ENCODE results near the gene PARP3.

The PARP3 gene

DNA sequence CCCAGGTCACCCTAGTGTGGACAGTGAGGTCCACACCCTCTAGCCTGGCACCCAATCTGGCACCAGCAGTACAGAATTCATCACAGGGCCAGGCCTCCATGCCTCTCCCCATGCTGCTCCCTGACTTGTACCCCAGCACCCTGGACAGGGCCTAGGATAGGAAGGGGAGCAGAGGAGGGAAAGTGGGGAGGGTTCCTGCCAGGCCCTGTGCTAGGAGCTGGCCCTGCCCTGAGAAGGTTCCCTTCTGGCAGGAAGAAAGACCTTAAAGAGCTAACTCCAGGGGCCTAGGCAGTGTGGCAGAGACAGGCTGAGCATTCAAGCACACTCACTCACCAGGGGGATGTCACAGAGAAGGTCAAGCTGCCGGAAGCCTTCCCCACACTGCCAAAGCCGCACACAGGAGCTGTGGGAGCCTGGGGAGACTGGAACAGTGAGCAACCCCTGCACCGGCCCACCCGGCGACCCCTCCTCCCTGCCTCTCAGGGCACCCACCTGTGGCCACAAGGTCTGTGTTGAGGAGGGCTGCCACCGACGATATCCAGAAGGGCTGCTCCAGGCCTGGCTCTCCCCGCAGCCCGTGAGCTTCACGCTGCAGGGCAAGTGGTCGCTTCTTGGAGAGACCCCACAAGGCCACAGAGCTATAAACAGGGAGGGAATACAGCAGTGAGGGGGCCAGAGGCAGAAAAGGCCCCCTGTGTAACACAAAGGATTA, 7.9 kb upstream of the PARP3 start:
- no peak for DNase-seq

DNA sequence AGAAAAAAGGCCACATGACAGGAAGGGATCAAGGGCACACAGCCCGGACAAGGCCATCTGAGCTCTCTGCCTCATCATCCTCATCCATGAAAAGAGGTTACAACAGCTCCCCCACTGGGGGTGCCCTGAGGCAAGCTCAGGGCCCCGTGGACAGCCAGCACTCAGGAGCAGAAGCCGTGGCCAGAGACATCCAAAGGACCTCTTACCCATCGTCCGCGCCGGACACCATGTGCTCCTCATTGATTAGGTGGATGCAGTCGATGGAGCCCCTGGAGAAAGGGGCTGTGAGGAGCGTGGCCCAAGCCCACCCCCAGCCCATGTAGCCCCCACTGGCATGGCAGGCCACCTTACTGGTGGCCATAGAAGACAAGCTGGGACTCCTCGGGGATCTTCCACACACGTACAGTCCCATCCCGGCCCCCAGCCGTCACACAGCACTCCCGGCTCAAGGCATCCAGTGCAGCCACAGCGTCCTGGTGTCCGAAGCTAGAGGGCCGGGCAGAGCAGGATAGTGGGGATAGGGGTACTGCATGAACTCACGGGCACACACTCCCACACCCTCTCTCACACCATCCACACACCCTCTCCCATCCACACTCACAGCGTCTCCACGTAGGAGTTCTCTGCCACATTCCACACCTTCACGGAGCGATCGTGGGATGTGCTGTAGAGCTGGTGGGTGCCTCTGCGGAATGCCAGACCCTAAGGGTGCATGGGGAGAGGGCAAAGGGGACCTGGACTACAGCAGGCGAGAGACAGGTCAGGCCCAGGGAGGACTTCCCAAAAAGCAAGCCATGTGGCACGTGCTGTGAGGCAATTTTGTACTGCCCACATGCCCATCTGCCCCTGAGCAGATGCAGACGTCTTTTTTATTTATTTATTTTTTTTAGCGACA, 6.9 kb upstream of the PARP3 start:
- no peak for DNase-seq

GRCh38 chr3:51935886-51936755, 6.0 kb upstream of the PARP3 start:
- DNase-seq = no peak

DNA sequence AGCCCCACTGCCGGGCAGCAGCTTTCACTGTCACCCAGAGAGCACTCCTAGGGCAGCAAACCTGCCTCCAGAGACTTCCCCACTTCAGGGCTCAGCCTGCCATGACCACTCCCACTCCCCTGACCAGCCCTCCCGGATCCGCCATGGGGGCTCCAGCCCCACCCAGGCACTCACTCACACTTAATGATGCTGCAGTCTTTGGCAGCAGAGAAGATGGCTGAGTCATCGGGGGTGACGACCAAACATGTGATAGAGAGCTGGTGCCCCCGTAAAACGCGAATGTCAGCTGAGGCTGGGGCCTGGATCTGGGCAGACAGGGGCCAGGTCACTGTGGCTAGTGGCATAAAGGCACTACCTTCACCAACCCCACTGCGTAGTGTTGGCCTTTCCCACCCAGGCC, 5.1 kb upstream of the PARP3 start:
- no peak for DNase-seq

- DNase-seq = no peak
Measured at GRCh38 chr3:51937611-51938450, 4.3 kb upstream of the PARP3 start.

GRCh38 chr3:51938780-51939425, 3.3 kb upstream of the PARP3 start:
- DNase-seq = no peak

- DNase-seq = no peak
Measured at GRCh38 chr3:51940648-51941462, 1.3 kb upstream of the PARP3 start.

GRCh38 chr3:51941463-51941797, 733 bp upstream of the PARP3 start:
- no peak for DNase-seq

DNA sequence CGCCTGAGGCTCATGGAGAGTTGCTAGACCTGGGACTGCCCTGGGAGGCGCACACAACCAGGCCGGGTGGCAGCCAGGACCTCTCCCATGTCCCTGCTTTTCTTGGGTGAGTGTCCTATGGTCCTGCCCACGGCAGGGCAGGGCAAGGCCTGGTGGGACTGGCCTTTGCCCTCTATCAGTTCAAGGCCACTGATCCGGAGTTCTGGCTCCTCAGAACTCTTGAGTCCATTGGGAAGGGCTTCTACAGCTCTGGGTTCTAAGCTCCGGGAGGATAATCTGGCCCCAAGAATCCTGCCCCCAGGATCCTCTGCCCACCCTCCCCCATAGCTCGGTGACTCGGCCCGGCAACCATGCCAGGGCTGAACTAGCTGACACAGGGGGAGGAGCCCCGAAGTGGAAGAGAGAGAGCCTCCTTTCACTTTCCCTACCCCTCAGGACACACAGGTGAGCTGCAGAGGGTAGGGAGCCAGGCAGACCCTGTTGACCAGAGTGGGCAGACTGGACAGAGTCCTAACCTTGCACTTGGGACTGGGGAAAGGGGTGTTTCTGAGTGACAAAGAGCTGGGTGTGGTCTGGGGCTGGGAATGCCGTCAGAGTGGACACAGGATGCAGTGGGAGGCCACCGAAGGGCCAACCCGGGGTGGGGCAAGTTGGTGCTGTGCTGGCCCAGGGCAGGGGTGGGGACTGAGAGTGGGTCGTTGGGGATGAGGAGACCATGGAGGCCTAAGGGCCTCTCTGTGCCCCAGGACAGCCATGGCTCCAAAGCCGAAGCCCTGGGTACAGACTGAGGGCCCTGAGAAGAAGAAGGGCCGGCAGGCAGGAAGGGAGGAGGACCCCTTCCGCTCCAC, 664 bp downstream of the PARP3 start:
- DNase-seq = peak; percentile 43

- no peak for DNase-seq
Measured at GRCh38 chr3:51943451-51944391, 1.6 kb downstream of the PARP3 start.

DNA sequence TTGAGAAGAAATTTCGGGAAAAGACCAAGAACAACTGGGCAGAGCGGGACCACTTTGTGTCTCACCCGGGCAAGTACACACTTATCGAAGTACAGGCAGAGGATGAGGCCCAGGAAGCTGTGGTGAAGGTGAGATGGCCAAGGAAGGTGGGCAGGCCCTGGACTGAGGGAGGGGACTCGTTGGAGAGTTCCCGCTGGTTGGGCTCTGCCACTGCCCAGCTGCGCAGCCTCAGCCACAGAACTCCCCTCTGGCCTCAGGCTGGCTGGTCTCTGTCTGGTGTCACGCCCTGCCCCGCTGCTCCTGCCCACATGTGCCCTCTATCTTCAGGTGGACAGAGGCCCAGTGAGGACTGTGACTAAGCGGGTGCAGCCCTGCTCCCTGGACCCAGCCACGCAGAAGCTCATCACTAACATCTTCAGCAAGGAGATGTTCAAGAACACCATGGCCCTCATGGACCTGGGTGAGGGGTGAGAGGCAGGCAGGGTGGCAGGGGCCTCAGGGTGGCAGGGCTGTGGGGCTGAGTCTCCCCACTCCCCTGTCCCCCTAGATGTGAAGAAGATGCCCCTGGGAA, 2.4 kb downstream of the PARP3 start:
- no peak for DNase-seq

DNA sequence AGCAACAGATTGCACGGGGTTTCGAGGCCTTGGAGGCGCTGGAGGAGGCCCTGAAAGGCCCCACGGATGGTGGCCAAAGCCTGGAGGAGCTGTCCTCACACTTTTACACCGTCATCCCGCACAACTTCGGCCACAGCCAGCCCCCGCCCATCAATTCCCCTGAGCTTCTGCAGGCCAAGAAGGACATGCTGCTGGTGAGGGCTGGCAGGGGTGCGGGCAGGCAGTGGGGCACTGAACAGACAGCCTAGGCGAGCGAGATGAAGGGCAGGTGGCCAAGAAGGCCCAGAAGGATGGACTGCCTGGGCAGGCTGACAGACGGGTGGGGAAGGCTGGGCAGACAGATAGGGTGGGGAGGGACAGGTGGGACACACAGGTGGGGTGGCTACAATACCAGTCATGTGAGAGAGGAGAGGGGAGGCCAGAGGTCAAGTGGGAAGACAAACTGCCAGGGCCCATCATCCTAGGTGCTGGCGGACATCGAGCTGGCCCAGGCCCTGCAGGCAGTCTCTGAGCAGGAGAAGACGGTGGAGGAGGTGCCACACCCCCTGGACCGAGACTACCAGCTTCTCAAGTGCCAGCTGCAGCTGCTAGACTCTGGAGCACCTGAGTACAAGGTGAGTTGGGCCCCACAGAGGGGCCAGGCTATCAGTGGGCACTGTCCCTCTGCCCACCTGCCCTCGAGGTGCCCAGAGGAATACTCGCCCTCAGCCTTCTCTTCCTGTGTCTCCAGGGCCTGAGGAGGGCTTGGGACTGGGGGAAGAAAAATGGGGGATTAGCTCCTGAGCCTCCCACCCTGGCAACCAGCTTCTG, 3.1 kb downstream of the PARP3 start:
- DNase-seq = no peak

GRCh38 chr3:51945926-51946705, 4.0 kb downstream of the PARP3 start:
- DNase-seq = no peak

GRCh38 chr3:51946796-51947195, 4.6 kb downstream of the PARP3 start:
- no peak for DNase-seq

DNA sequence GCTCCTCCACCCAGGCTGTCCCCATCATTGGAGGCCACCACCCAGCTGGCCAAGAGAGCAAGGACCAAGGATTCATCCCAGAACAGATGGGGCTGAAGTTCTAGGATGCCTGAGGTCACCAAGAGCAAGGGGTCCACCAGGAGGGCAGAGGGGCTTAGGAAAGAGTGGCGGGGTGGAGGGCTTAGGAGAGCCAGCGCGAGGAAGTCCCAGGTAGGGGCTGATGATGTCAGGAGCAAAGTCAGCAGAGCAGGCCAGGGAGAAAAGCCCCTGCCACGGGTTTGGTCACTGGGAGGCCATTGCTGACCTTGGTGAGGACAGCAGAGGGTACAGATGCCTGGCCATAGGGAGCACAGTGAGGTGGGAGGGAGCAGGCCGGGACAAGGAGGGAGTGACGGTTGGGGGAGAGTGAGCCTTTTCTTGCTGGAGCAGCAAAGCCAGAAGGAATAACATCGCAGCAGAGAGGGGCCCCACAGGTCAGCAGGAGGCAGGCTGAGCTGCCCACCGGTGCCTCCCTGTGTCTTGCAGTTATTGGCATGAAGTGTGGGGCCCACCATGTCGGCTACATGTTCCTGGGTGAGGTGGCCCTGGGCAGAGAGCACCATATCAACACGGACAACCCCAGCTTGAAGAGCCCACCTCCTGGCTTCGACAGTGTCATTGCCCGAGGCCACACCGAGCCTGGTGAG, 5.2 kb downstream of the PARP3 start:
- no peak for DNase-seq

DNA sequence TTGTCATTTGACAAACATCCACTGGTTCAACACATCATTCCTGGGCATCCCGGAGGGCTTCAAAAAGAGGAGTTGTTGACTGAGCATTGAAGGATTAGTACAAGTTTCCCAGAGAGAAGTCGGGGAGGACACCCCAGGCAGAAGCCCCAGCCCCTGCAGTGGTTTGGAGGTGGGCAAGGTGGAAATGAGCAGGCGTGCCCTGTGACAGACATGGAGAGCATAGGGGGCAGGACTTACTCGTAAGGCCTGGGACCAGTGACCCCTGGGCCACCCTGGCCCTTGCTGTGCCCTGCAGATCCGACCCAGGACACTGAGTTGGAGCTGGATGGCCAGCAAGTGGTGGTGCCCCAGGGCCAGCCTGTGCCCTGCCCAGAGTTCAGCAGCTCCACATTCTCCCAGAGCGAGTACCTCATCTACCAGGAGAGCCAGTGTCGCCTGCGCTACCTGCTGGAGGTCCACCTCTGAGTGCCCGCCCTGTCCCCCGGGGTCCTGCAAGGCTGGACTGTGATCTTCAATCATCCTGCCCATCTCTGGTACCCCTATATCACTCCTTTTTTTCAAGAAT, 5.9 kb downstream of the PARP3 start:
- DNase-seq = no peak
